HG03439 (cell line): Measurements from ENCODE around the gene ASCL2.
"Not testable (repeated sequence)": the region's sequence is repeated elsewhere in the genome, so short reads cannot be mapped to it uniquely, and the experiment has no call there.

Experiments
- ATAC-seq: cut with Tn5 transposase; IDR thresholded peaks from one replicate; pipeline ENCODE4 v1.9.1; 2021; ENCODE audit warnings: mild to moderate bottlenecking, moderate library complexity; ENCODE audit not compliant: unreplicated experiment

Gene ASCL2

GRCh38 chr11:2298795-2299761 lies 28.7 kb upstream of the ASCL2 start:
- no peak for ATAC-seq

DNA sequence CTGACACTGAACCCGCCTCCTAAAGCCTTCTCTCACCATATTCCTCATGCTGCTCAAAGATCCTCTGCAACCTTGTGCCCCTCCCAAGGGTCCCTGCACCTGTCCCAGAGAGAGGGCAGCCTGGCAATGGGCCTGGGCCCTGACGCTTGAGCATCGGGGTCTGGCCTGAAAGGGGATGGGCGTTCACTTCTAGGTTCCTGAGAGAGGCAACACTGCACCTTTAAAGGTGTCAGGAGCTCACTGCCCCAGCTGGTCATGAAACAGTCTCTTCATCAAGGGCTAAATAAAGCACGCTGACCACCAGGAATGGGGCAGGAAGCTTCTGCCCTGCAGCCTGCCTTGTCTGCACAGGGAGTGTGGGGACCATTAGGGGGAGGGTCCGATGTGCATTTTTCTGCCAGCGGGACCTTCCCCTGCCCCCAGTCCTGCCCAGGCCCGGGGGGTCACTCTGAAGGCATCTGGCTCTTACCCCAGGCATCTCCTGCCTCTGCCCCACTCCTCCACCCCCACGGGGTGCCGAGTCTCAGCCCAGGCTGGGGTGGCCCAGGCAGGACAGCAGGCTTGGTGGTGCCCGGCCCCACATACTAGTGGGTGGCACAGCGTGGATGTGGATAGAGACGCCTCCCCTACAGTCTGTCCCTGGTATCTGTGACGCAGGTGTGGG lies 27.9 kb upstream of the ASCL2 start:
- no peak for ATAC-seq

DNA sequence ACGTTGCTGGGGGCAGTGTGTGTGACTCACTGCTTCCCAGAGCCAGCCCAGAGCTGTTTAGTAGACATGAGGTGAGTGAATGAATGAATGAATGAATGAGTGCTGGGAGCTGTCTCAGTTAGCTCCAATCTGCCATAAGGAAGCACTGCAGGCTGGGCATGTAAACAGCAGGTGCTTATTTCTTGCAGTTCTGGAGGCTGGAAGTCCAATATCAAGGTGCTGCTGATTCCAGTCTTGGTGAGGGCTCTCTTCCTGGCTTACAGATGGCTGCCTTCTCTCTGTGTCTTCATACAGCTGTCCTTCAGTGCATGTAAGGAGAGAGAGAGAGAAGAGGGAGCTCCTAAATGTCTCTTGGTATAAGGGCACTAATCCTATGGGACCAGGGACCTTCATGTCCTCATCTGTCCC lies 27.2 kb upstream of the ASCL2 start:
- no peak for ATAC-seq

DNA sequence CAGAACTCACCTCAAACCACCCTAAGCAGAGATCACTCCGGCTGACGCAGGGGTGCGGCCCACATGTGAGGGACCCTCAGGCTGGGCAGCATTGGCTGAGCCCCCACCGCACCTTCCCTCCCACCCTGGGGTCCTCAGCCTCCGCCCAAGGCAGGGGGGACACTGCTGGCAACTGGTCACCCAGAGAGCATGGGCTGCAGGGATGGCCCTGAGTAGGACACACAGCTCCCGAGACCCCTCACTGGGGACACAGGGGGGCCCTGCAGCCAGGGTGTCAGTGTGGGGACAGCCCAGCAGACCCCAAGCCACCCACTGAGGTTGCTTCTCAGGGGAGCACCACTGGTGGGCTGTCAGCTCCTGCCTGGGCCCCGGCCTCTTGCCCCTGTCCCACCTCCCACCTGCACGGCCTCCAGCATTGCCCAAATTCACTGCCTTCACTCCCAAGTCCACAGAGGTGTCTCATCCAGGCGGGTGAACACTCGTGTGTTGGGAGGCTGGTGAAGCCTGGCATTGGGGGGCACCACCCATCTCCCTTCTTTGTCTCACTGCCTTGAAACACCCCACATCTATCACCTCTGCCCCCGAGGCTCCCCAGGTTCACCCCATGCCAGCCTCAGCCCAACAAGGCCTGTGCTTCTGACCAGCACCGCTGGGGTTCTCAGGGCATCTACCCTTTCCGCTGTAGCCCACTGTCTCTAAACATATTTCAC lies 26.7 kb upstream of the ASCL2 start:
- no peak for ATAC-seq

- no peak for ATAC-seq
Observed at GRCh38 chr11:2295971-2296912, 25.9 kb upstream of the ASCL2 start.

- no peak for ATAC-seq
Observed at GRCh38 chr11:2294926-2295290, 24.5 kb upstream of the ASCL2 start.

- ATAC-seq: no peak
Observed at GRCh38 chr11:2293984-2294925, 23.9 kb upstream of the ASCL2 start.

GRCh38 chr11:2293531-2293971 lies 23.2 kb upstream of the ASCL2 start:
- ATAC-seq: no peak

- ATAC-seq: no peak
Observed at GRCh38 chr11:2290351-2290841, 20.0 kb upstream of the ASCL2 start.

GRCh38 chr11:2289859-2290258 lies 19.5 kb upstream of the ASCL2 start:
- no peak for ATAC-seq

DNA sequence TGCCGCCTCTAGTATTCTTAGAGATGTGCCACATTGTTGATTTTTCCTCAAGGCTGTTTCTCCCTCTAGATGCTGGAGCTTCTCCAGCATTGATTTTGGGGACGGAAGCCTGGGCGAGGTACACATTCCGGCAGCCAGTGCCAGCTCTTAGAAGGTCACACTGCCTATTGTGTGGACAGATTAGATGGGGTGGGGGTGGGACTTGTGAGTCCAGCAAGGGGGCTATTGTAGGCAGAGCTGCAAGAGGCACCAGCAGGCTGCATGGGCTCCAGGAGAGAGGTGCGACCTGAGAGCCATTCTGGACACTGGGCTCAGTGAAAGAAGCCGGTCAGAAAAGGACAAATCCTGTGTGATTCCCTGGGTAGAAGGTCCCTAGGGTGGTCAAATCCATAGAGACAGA lies 19.0 kb upstream of the ASCL2 start:
- no peak for ATAC-seq

- no peak for ATAC-seq
Observed at GRCh38 chr11:2287091-2287490, 16.7 kb upstream of the ASCL2 start.

DNA sequence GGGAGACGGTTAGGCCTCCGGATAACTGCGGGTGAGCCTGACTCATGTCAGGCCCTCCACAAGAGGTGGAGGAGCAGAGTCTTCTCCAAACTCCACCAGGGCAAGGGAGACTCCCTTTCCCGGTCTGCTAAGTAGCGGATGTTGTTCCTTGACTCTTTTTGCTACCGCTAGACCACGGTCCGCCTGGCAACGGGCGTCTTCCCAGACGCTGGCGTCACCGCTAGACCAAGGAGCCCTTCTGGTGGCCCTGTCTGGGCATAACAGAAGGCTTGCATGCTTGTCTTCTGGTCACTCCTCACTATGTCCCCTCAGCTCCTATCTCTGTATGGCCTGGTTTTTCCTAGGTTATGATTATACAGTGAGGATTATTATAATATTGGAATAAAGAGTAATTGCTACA lies 16.0 kb upstream of the ASCL2 start:
- not testable (repeated sequence) for ATAC-seq

GRCh38 chr11:2280208-2280607 lies 9.8 kb upstream of the ASCL2 start:
- ATAC-seq: no peak

DNA sequence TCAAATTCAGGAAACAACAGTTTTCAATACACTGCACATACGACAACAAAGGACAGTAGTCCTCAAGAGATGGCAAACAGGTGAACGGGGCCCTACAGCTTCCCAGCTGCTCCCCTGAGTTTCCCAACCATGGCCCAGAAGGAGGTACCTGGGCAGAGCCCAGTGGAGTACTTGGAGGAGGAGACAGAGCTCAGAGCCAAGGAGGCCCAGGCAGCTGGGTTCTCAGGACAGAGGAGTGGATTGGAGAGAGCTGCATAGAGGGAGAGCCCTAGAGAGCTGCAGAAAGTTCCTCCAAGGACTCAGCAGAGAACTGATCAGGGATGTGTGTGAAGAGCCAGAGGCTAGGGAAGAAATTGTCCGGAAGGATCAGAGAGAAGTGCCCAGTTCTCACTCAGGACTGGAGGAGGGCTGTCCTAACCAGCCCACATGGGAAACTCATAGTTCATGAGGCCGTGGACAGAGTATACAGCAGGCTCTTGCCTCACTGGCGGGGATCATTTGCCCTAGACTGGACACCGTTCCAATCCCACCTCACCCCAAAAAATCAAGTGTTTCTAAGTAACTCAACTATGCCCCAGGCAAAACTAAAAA lies 7.6 kb upstream of the ASCL2 start:
- ATAC-seq: no peak

- ATAC-seq: no peak
Observed at GRCh38 chr11:2277008-2277346, 6.6 kb upstream of the ASCL2 start.

DNA sequence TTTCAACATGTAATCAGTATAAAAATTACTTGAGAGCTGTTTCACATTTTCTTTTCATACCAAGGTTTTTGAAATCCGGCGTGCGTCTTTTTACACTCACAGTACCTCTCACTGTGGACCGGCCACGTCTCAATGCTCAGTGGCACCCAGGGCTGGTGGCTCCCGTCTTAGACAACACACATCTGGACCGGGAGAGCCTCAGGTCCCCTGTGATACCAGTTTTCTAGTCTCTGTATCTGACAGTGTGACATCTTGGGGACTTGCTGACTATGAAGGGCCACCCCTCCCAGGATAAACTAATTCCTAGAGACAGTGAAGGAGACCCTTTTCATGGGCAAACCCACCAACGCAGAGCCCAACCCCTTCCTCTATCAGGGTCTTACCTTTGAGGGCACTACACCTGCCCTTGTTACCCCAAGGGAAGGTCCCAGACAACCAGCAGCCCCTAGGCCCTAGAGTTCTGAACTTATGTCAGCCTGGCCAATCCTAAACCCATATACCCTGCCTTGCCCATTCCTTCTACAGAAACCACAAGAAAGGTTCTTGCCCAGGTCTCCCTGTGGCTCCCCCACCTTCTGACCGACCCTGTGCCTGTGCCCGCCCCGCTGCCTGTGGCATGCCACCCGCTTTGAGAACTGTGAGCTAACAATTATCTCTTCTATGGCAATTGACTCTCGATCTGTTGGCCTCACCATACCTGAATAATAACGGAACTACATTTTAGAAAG lies 6.1 kb upstream of the ASCL2 start:
- ATAC-seq: no peak
